AG09319 (cell line): Measurements from ENCODE around the gene GFPT2.

Experiments
- DNase-seq: peaks from one replicate; pipeline ENCODE4 v3.0.0-alpha.2; 2010; ENCODE audit warnings: low read depth; ENCODE audit errors: extremely low read depth
- CTCF ChIP-seq: IDR thresholded peaks from 2 replicates; pipeline ENCODE4 v1.5.1; 2011; ENCODE audit warnings: low read depth, mild to moderate bottlenecking, inconsistent platforms, low read length, moderate library complexity

GFPT2 gene

GRCh38 chr5:180294913-180295555 lies 58.1 kb downstream of the GFPT2 start:
- DNase-seq, result no peak
- TF ChIP-seq CTCF, result no peak

GRCh38 chr5:180294411-180294810 lies 58.7 kb downstream of the GFPT2 start:
- no peak for TF ChIP-seq CTCF
- DNase-seq, result no peak

GRCh38 chr5:180291943-180292831 lies 60.9 kb downstream of the GFPT2 start, which contains the start of gene MAPK9:
TSS of gene MAPK9 (minus strand) at chr5:180292083. CDS start at chr5:180280561, 11,522 bp downstream.
- peak; percentile 37 for DNase-seq
- TF ChIP-seq CTCF, result no peak

- TF ChIP-seq CTCF, result peak; percentile 15
- DNase-seq, result no peak
These were observed 61.7 kb downstream of the GFPT2 start for GRCh38 chr5:180291234-180291940.

- TF ChIP-seq CTCF, result no peak
- DNase-seq, result no peak
These were observed 62.4 kb downstream of the GFPT2 start for GRCh38 chr5:180290568-180291233.

- DNase-seq, result no peak
- TF ChIP-seq CTCF, result no peak
These were observed 63.2 kb downstream of the GFPT2 start for GRCh38 chr5:180289966-180290365.
